Uterus (tissue), 4 donors: ENCODE results near the gene MYL11. TPM values are rescaled to one million over a fixed set of nuclear protein-coding genes. Genes with fewer than 3 reads are reported as not detected.
"Not testable (repeated sequence)": the region's sequence is repeated elsewhere in the genome, so short reads cannot be mapped to it uniquely, and the experiment has no call there.

Source experiments
- DNase-seq, 2 donors: peaks; one replicate each; pipeline ENCODE4 v3.0.0-alpha.2; 2019 to 2020
- H3K27ac ChIP-seq, 2 donors: fragments of 200-600 bp; sonication (generic); 1 replicate in 1 of 2; 2 replicates in 1 of 2; pipeline ENCODE4 v1.5.1; 2016 to 2018
- H3K27me3 ChIP-seq, 2 donors: fragments of 200-600 bp; sonication (generic); one replicate each; pipeline ENCODE4 v1.5.1; 2018 to 2019; ENCODE audit warnings: control low read depth in 1 of 2
- H3K36me3 ChIP-seq, 2 donors: fragments of 200-600 bp; sonication (generic); one replicate each; pipeline ENCODE4 v1.5.1; 2019; ENCODE audit warnings: control low read depth in 1 of 2
- H3K4me1 ChIP-seq, 2 donors: fragments of 200-600 bp; sonication (generic); one replicate each; pipeline ENCODE4 v1.5.1; 2018 to 2019; ENCODE audit warnings: control low read depth in 1 of 2
- H3K4me3 ChIP-seq, 2 donors: fragments of 200-600 bp; sonication (generic); 1 replicate in 1 of 2; 2 replicates in 1 of 2; pipeline ENCODE4 v1.5.1; 2018 to 2019; ENCODE audit warnings: mild to moderate bottlenecking in 1 of 2
- H3K9me3 ChIP-seq, 2 donors: fragments of 200-600 bp; sonication (generic); one replicate each; pipeline ENCODE4 v1.5.1; 2019; ENCODE audit warnings: control low read depth in 1 of 2
- POLR2A ChIP-seq, 2 donors: fragments of 450-650 bp; IDR thresholded peaks; one replicate each; pipeline ENCODE4 v1.6.1; 2016; ENCODE audit warnings: antibody characterized with exemption in 2 of 2, mild to moderate bottlenecking in 1 of 2, moderate library complexity in 1 of 2
- intact Hi-C: fragments of 100-400 bp; cut with DNase I; formaldehyde crosslinking; loops from one replicate; pipeline ENCODE4 v1.15.1; 2023; ENCODE audit warnings: low total_unique reads
- total RNA-seq, 4 donors: library from RNA; depleted of rRNA in 3 of 4; stranded (reverse); fragments of >200 nt in 3 of 4; gene quantifications; one replicate each; pipeline versions ENCODE4 v1.1.0 to v1.2.4, GENCODE V29; 2014 to 2023
- TF ChIP-seq, protein P1 (sequence below), 4 experiments: fragments of 200-600 bp in 2 of 4; fragments of 450-650 bp in 2 of 4; sonication (generic) in 2 of 4; IDR thresholded peaks; one replicate each; pipeline ENCODE4 v1.5.1; 2016 to 2019; ENCODE audit warnings: antibody characterized with exemption in 4 of 4, mild to moderate bottlenecking in 2 of 4, moderate library complexity in 1 of 4
- donor health status: DM: yes; HTN: yes; CAD: no.

MYL11 gene
- total RNA-seq, 4 donors from 2014 or later: 1.2 TPM; not detected in 3

- intact Hi-C loops: no loop called here
- H3K4me1 ChIP-seq: peaks cover 0 to 9% of the 10 kb centered on the region in 2 donors
- H3K9me3 ChIP-seq: no peaks in the 10 kb centered on the region
- peak within 1 kb of the TSS; percentile 60 to 62 for H3K4me3 ChIP-seq
- peak within 1 kb of the TSS; percentile 61 to 70 for H3K27ac ChIP-seq
- no peaks in the 10 kb centered on the region for H3K36me3 ChIP-seq
- TF ChIP-seq, protein P1, sequence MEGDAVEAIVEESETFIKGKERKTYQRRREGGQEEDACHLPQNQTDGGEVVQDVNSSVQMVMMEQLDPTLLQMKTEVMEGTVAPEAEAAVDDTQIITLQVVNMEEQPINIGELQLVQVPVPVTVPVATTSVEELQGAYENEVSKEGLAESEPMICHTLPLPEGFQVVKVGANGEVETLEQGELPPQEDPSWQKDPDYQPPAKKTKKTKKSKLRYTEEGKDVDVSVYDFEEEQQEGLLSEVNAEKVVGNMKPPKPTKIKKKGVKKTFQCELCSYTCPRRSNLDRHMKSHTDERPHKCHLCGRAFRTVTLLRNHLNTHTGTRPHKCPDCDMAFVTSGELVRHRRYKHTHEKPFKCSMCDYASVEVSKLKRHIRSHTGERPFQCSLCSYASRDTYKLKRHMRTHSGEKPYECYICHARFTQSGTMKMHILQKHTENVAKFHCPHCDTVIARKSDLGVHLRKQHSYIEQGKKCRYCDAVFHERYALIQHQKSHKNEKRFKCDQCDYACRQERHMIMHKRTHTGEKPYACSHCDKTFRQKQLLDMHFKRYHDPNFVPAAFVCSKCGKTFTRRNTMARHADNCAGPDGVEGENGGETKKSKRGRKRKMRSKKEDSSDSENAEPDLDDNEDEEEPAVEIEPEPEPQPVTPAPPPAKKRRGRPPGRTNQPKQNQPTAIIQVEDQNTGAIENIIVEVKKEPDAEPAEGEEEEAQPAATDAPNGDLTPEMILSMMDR (IDR thresholded peaks at IDR 0.05): peak in 3 of 4 experiments; percentile 42 to 54 (median 50)
- peak; percentile 53 to 54 for TF ChIP-seq POLR2A (IDR thresholded peaks at IDR 0.05)
- no peaks in the 10 kb centered on the region for H3K27me3 ChIP-seq
- DNase-seq: peak; percentile 82 to 86
Measured at GRCh38 chr16:30395155-30395991, 20.8 kb downstream of the MYL11 start, which contains the start of gene ZNF48. ZNF48 (plus strand) TSS chr16:30395420; CDS start chr16:30395795, 375 bp downstream.

DNA sequence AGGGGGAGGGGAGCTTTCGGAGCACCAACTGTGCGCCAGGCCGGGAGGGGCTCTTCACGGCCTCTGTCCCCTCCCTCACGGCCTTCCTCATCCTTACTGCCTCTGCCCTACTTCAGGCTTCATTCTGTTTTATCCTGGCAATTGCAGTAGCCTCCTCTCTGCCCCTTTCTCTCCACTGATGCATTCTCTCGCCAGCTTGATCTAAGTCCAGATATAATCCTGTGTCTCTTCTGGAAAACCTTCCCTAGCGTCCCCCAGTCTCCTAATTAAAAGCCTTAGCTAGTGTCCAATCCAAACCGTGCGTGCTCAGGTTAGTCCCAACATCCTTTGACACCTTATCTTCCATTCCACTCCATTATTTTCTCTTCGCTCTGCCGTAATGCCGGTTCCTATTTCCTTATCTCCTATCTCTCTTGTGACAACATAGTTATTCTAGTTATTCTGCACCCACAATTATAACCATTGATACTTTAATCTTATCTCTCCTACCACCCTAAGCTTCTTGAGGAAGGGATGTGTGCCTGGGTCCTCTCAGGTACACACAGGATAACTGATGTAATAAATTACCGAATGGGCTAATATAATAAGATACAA, 21.5 kb downstream of the MYL11 start:
- DNase-seq: no peak
- peak overlapping the region; percentile 60 to 62 for H3K4me3 ChIP-seq
- H3K4me1 ChIP-seq: peaks cover 0 to 9% of the 10 kb centered on the region in 2 donors
- peak overlapping the region; percentile 61 to 70 for H3K27ac ChIP-seq
- no peaks in the 10 kb centered on the region for H3K27me3 ChIP-seq
- TF ChIP-seq, protein P1 (IDR thresholded peaks at IDR 0.05): no peak
- no peak for TF ChIP-seq POLR2A (IDR thresholded peaks at IDR 0.05)
- H3K9me3 ChIP-seq: no peaks in the 10 kb centered on the region
- intact Hi-C loops: no loop called here
- H3K36me3 ChIP-seq: no peaks in the 10 kb centered on the region

- H3K9me3 ChIP-seq, H3K36me3 ChIP-seq, DNase-seq, H3K27ac ChIP-seq, intact Hi-C loops, H3K4me3 ChIP-seq, H3K27me3 ChIP-seq, H3K4me1 ChIP-seq: not testable (repeated sequence)
Measured at GRCh38 chr16:30396627-30397026, 22.0 kb downstream of the MYL11 start.

GRCh38 chr16:30397056-30397455, 22.5 kb downstream of the MYL11 start:
- peaks cover 0 to 9% of the 10 kb centered on the region in 2 donors for H3K4me1 ChIP-seq

DNA sequence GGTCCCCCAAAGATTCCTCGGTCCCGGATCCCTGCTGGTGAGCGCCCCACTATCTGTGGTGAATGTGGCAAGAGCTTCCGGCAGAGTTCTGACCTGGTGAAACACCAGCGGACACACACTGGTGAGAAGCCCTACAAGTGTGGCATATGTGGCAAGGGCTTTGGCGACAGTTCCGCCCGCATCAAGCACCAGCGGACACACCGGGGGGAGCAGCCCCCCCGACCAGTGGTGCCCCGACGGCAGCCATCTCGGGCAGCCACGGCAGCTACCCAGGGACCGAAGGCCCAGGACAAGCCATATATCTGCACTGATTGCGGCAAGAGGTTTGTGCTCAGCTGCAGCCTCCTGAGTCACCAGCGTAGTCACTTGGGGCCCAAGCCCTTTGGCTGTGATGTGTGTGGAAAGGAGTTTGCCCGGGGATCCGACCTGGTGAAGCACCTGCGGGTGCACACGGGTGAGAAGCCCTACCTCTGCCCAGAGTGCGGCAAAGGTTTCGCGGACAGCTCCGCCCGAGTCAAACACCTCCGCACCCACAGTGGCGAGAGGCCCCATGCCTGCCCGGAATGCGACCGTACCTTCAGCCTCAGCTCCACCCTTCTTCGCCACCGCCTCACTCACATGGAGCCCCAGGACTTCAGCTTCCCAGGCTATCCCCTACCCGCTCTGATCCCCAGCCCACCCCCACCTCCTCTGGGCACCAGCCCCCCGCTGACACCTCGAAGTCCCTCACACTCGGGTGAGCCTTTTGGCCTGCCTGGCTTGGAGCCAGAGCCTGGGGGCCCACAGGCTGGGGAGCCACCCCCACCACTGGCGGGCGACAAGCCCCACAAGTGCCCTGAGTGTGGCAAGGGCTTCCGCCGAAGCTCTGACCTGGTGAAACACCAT, 23.4 kb downstream of the MYL11 start:
- TF ChIP-seq, protein P1 (IDR thresholded peaks at IDR 0.05): no peak
- TF ChIP-seq POLR2A (IDR thresholded peaks at IDR 0.05): no peak
- Histone ChIP-seq H3K4me1 (peaks cover 0 to 9% of the 10 kb centered on the region in 2 donors), H3K9me3 (no peaks in the 10 kb centered on the region), H3K4me3 (no peak overlapping the region), H3K27me3 (no peaks in the 10 kb centered on the region), H3K36me3 (no peaks in the 10 kb centered on the region), H3K27ac (peak overlapping the region in 1 of 2 donors; percentile 91)
- peak in 1 of 2 donors; percentile 25 for DNase-seq
- intact Hi-C loops: no loop called here

More at GRCh38 chr16:30397056-30397455, 22.5 kb downstream of the MYL11 start:
- Histone ChIP-seq H3K36me3 (no peaks in the 10 kb centered on the region), H3K9me3 (no peaks in the 10 kb centered on the region), H3K27me3 (no peaks in the 10 kb centered on the region), H3K4me3 (no peak overlapping the region), H3K27ac (no peak overlapping the region)
- TF ChIP-seq POLR2A (IDR thresholded peaks at IDR 0.05): no peak
- TF ChIP-seq, protein P1 (IDR thresholded peaks at IDR 0.05): no peak
- DNase-seq: no peak
- intact Hi-C loops: no loop called here
